ENCODE data around the gene TNPO1.

DNA sequence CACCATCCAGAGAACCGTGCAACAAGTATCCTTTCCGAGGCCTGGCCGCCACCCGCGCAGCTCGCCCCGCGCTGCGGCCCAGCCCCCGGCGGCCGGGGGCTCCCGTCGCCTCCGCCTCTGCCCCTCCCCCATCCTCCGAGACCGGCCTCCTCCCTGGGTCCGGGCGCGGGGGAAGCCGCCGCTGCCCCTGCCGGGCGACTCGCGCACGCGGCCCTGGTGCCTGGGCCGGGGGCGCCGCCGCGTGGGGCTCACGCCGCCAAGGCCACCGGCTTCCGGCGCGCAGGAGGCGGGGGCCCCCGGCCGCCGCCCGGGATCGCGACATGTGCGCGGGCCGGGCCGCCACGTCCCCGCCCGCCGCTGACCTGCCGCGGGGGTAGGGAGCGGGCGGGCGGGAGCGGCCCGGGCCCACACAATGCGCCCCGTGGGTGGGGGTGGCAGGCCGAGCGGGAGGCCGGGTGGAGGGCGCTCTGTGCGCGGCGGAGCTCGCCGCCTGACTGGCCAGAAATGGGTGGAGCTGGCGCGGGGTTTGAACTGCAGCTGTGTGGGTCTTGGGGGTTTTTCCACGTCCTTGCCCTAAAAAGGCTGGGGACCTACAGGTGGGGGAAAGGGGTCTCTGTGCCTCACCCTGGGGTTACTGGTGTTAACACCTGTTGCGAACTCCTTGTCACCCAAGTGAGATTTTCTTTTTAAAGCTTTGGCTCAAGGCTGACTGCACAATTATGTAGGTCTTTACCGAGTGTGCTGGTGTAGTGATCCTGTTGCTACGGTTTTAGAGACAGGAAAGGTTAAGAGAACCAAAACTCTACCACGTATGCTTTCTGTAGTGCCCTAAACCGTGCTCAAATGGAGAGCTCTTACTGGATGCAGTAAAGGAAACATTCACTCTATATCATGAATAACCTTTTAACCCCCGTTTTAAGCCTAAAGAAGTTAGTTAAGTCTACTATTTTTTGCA, 32.3 kb downstream of the TNPO1 start:
- no peak for TF ChIP-seq CTCF (IDR thresholded peaks at IDR 0.05; ENCODE audit: low read length)
- no peak for TF ChIP-seq EZH2 (IDR thresholded peaks at IDR 0.05; ENCODE audit: borderline replicate concordance, low read length)

Measured in OCI-LY1 (cell line).